Measurements from ENCODE around the gene NEAT1.

GRCh38 chr11:65417702-65418430, 4.7 kb upstream of the NEAT1 start:
- TF ChIP-seq POLR2A (IDR thresholded peaks at IDR 0.05; ENCODE audit: low read depth, low read length): no peak
- no peak for TF ChIP-seq TAF1 (IDR thresholded peaks at IDR 0.05; ENCODE audit: low read depth, low read length)
- peak; percentile 27; the same call in 1 of the 2 replicates for TF ChIP-seq POLR2AphosphoS5 (IDR thresholded peaks at IDR 0.05; ENCODE audit: low read depth, low read length)

Data from GM12891 (cell line).